SK-N-MC (cell line): ENCODE measurements around the gene NEK8.
A peak's percentile ranks its signal among the peaks of the same experiment; 100 is the strongest.

Experiments
- EZH2 ChIP-seq: fragments of 200-600 bp; sonication (generic); IDR thresholded peaks from one replicate; pipeline ENCODE4 v1.6.1; 2017; ENCODE audit warnings: antibody characterized with exemption
- POLR2AphosphoS5 ChIP-seq: IDR thresholded peaks from 2 replicates; pipeline ENCODE4 v1.6.1; 2012; ENCODE audit warnings: mild to moderate bottlenecking, low read depth, low read length, borderline replicate concordance

- no peak for TF ChIP-seq EZH2
- TF ChIP-seq POLR2AphosphoS5: peak; percentile 59; the same call in 1 of the 2 replicates
These were observed 15.8 kb downstream of the NEK8 start for GRCh38 chr17:28744104-28744971.
